ENCODE data around the gene FECH. TPM values are rescaled to one million over a fixed set of nuclear protein-coding genes. Genes with fewer than 3 reads are reported as not detected.

Gene FECH
- total RNA-seq, 2 experiments from 2014 or later = 5.3 to 14.2 TPM

GRCh38 chr18:57631697-57632096, 45.2 kb upstream of the FECH start:
- peaks cover 10% of the 10 kb centered on the region; the same call in 1 of the 2 replicates for H3K79me2 ChIP-seq (ENCODE audit: insufficient read depth, low read depth, low read length)
- no peaks in the 10 kb centered on the region for H3K9me2 ChIP-seq (ENCODE audit: insufficient read depth, low read length)
- H3K9me3 ChIP-seq (ENCODE audit: low read length) = no peaks in the 10 kb centered on the region
- H2AFZ ChIP-seq (ENCODE audit: low read length) = no peak overlapping the region; the same call in 1 of the 2 replicates
- intact Hi-C loops (cut with micrococcal nuclease; ENCODE audit: unreplicated experiment) = loop anchor here (10.0 kb wide), 1 partner anchor 223 kb away; no protein-coding TSS in a partner anchor
- ChIA-PET CTCF (ENCODE audit: unreplicated experiment) (interaction anchor here (0.7 kb wide), 1 partner anchor 36 kb away, joined by 3 read pairs; no protein-coding TSS in a partner anchor), POLR2A (interaction anchor here (1.3 to 1.4 kb wide), 2 partner anchors 9 to 11 kb away, joined by 4 to 7 read pairs; partner anchors contain the start of gene NARS1)
- peak overlapping the region; percentile 94 for H3K27ac ChIP-seq (ENCODE audit: low read depth, low read length, poor library complexity, severe bottlenecking)
- H4K20me1 ChIP-seq (ENCODE audit: insufficient read depth, low read length) = 0 out of 2 replicates have a peak, but pooled peaks cover 4% of the 10 kb centered on the region
- DNase-seq (ENCODE audit: low spot score) = peak; percentile 2
- peak overlapping the region; percentile 88 for H3K4me2 ChIP-seq (ENCODE audit: low read length)
- no peaks in the 10 kb centered on the region for H3K36me3 ChIP-seq (ENCODE audit: insufficient read depth, low read length)
- H3K4me1 ChIP-seq (ENCODE audit: insufficient read depth, low read length, poor library complexity, severe bottlenecking) = peaks cover 11% of the 10 kb centered on the region
- no peak for TF ChIP-seq EZH2phosphoT487 (IDR thresholded peaks at IDR 0.05; ENCODE audit: borderline replicate concordance, low read depth, low read length)
- TF ChIP-seq CTCF (conservative IDR thresholded peaks at IDR 0.05; ENCODE audit: low read length) = no peak
- no TSS peak for BruUV-seq (replicated peaks)
- H3K4me3 ChIP-seq (ENCODE audit: low read depth, low read length, poor library complexity, severe bottlenecking) = peak overlapping the region; percentile 91

- Histone ChIP-seq H4K20me1 (ENCODE audit: insufficient read depth, low read length) (0 out of 2 replicates have a peak, but pooled peaks cover 4% of the 10 kb centered on the region), H3K9me2 (ENCODE audit: insufficient read depth, low read length) (no peaks in the 10 kb centered on the region), H3K79me2 (ENCODE audit: insufficient read depth, low read depth, low read length) (peaks cover 10% of the 10 kb centered on the region; the same call in 1 of the 2 replicates), H3K9me3 (ENCODE audit: low read length) (no peaks in the 10 kb centered on the region), H3K27ac (ENCODE audit: low read depth, low read length, poor library complexity, severe bottlenecking) (peak overlapping the region; percentile 94), H3K4me1 (ENCODE audit: insufficient read depth, low read length, poor library complexity, severe bottlenecking) (peaks cover 11% of the 10 kb centered on the region), H3K4me3 (ENCODE audit: low read depth, low read length, poor library complexity, severe bottlenecking) (peak overlapping the region; percentile 91), H3K4me2 (ENCODE audit: low read length) (peak overlapping the region; percentile 88), H2AFZ (ENCODE audit: low read length) (peak overlapping the region; percentile 82; the same call in 1 of the 2 replicates), H3K36me3 (ENCODE audit: insufficient read depth, low read length) (no peaks in the 10 kb centered on the region)
- POLR2A ChIA-PET = interaction anchor here (0.5 to 1.4 kb wide), 5 partner anchors 8 to 1234 kb away, joined by 3 to 7 read pairs (median 4); partner anchors contain the start of genes NARS1 and ZNF532
- intact Hi-C loops (cut with micrococcal nuclease; ENCODE audit: unreplicated experiment) = loop anchor here (1.0 to 10.0 kb wide), 2 partner anchors 10 to 224 kb away; partner anchors contain the start of gene NARS1
- CTCF ChIA-PET (ENCODE audit: unreplicated experiment) = interaction anchor here (0.6 to 0.7 kb wide), 3 partner anchors 36 to 1047 kb away, joined by 3 to 4 read pairs (median 4); no protein-coding TSS in a partner anchor
- no TSS peak for BruUV-seq (replicated peaks)
- TF ChIP-seq CTCF (conservative IDR thresholded peaks at IDR 0.05; ENCODE audit: low read length) = no peak
- TF ChIP-seq EZH2phosphoT487 (IDR thresholded peaks at IDR 0.05; ENCODE audit: borderline replicate concordance, low read depth, low read length) = no peak
- DNase-seq (ENCODE audit: low spot score) = peak; percentile 76
These were observed 44.5 kb upstream of the FECH start for GRCh38 chr18:57630754-57631595.
